Tibial nerve (tissue), 4 donors: ENCODE results near the gene CAMK2D.

Source experiments
- CTCF ChIP-seq, 5 experiments: fragments of 200-600 bp in 3 of 5; fragments of 450-650 bp in 2 of 5; sonication (generic) in 3 of 5; IDR thresholded peaks; one replicate each; pipeline ENCODE4 v1.5.1; 2016 to 2019; ENCODE audit warnings: antibody characterized with exemption in 5 of 5, mild to moderate bottlenecking in 3 of 5, moderate library complexity in 2 of 5
- EP300 ChIP-seq, 2 donors: sonication (generic); formaldehyde crosslinking; IDR thresholded peaks; one replicate each; pipeline ENCODE4 v1.6.1; 2017; ENCODE audit warnings: antibody characterized with exemption in 2 of 2, mild to moderate bottlenecking in 1 of 2
- POLR2A ChIP-seq, 2 donors: fragments of 450-650 bp; IDR thresholded peaks; one replicate each; pipeline ENCODE4 v1.6.1; 2017; ENCODE audit warnings: antibody characterized with exemption in 2 of 2, mild to moderate bottlenecking in 2 of 2, moderate library complexity in 2 of 2

- TF ChIP-seq CTCF (IDR thresholded peaks at IDR 0.05) (no peak), POLR2A (IDR thresholded peaks at IDR 0.05) (no peak), EP300 (IDR thresholded peaks at IDR 0.05) (no peak)
Measured at GRCh38 chr4:113743690-113744089, 17.8 kb downstream of the CAMK2D start.
